Type B pancreatic cell (in vitro differentiated cells): ENCODE results near the gene PLEKHG1. TPM values are rescaled to one million over a fixed set of nuclear protein-coding genes. Genes with fewer than 3 reads are reported as not detected.

Source experiments
- DNase-seq: peaks from one replicate; pipeline ENCODE4 v3.0.0; 2021; ENCODE audit warnings: mixed read lengths; ENCODE audit not compliant: unreplicated experiment; ENCODE audit errors: extremely low spot score
- H3K27ac Mint-ChIP-seq: 2 replicates; pipeline ENCODE4 v1.8.0; 2021; ENCODE audit warnings: mild to moderate bottlenecking, mixed read lengths
- H3K27me3 Mint-ChIP-seq: 2 replicates; pipeline ENCODE4 v1.8.0; 2021; ENCODE audit warnings: mixed read lengths
- H3K36me3 Mint-ChIP-seq: 2 replicates; pipeline ENCODE4 v1.8.0; 2021; ENCODE audit warnings: mixed read lengths
- H3K4me1 Mint-ChIP-seq: one replicate; pipeline ENCODE4 v1.8.0; 2021; ENCODE audit warnings: mixed read lengths; ENCODE audit not compliant: unreplicated experiment
- H3K4me3 Mint-ChIP-seq: 2 replicates; pipeline ENCODE4 v1.8.0; 2021; ENCODE audit warnings: mild to moderate bottlenecking, mixed read lengths
- H3K9me3 Mint-ChIP-seq: 2 replicates; pipeline ENCODE4 v1.8.0; 2021; ENCODE audit warnings: mixed read lengths
- CTCF ChIP-seq: fragments of 200-600 bp; sonication (generic); conservative IDR thresholded peaks from 2 replicates; pipeline ENCODE4 v1.5.0; 2021; ENCODE audit warnings: antibody characterized with exemption, mild to moderate bottlenecking
- total RNA-seq: library from RNA; stranded (reverse); gene quantifications from 2 replicates; pipeline ENCODE4 v1.2.1, GENCODE V29; 2021; ENCODE audit warnings: low replicate concordance

Gene PLEKHG1
- total RNA-seq, 1 donor from 2014 or later, result 58.2 TPM

GRCh38 chr6:150610584-150610983 lies 10.9 kb downstream of the PLEKHG1 start:
- no peak for TF ChIP-seq CTCF
- Mint-ChIP-seq H3K27ac (no peak overlapping the region), H3K9me3 (peaks cover 4% of the 10 kb centered on the region), H3K4me3 (no peak overlapping the region), H3K36me3 (peaks cover 27% of the 10 kb centered on the region), H3K27me3 (no peaks in the 10 kb centered on the region), H3K4me1 (peaks cover 16% of the 10 kb centered on the region)
- DNase-seq, result no peak

- no peak for DNase-seq
- Mint-ChIP-seq H3K27ac (no peak overlapping the region), H3K9me3 (no peaks in the 10 kb centered on the region), H3K4me1 (peaks cover 15% of the 10 kb centered on the region), H3K27me3 (no peaks in the 10 kb centered on the region), H3K4me3 (no peak overlapping the region), H3K36me3 (peaks cover 21% of the 10 kb centered on the region)
- no peak for TF ChIP-seq CTCF
These were observed 13.6 kb downstream of the PLEKHG1 start for GRCh38 chr6:150613269-150613668.

GRCh38 chr6:150615967-150616366 lies 16.3 kb downstream of the PLEKHG1 start:
- Mint-ChIP-seq H3K9me3 (no peaks in the 10 kb centered on the region), H3K36me3 (peaks cover 9% of the 10 kb centered on the region), H3K4me1 (peaks cover 32% of the 10 kb centered on the region), H3K4me3 (no peak overlapping the region), H3K27me3 (no peaks in the 10 kb centered on the region), H3K27ac (no peak overlapping the region)
- DNase-seq, result no peak
- no peak for TF ChIP-seq CTCF

- Mint-ChIP-seq H3K4me3 (no peak overlapping the region), H3K36me3 (peaks cover 9% of the 10 kb centered on the region), H3K27ac (no peak overlapping the region), H3K4me1 (peaks cover 32% of the 10 kb centered on the region), H3K9me3 (no peaks in the 10 kb centered on the region), H3K27me3 (no peaks in the 10 kb centered on the region)
- TF ChIP-seq CTCF, result no peak
- DNase-seq, result no peak
These were observed 16.9 kb downstream of the PLEKHG1 start for GRCh38 chr6:150616586-150616985.

- H3K4me3 Mint-ChIP-seq, result no peak overlapping the region
- DNase-seq, result no peak
- peaks cover 9% of the 10 kb centered on the region for H3K36me3 Mint-ChIP-seq
- H3K9me3 Mint-ChIP-seq, result no peaks in the 10 kb centered on the region
- peak overlapping the region; percentile 37 for H3K27ac Mint-ChIP-seq
- no peaks in the 10 kb centered on the region for H3K27me3 Mint-ChIP-seq
- TF ChIP-seq CTCF, result no peak
- peaks cover 32% of the 10 kb centered on the region for H3K4me1 Mint-ChIP-seq
These were observed 17.4 kb downstream of the PLEKHG1 start for GRCh38 chr6:150617062-150617461.
